ENCODE measurements around the gene TNFSF13. TPM values are rescaled to one million over a fixed set of nuclear protein-coding genes. Genes with fewer than 3 reads are reported as not detected.

Gene TNFSF13
- polyA plus RNA-seq, 2 of the 4 experiments (the other 2 are of a cell fraction) = 0.61 to 1.0 TPM

GRCh38 chr17:7569571-7569970 is 11.0 kb downstream of the TNFSF13 start:
- ChIA-PET POLR2A (interaction anchor here (0.9 to 2.5 kb wide), 4 partner anchors 8 to 118 kb away, joined by 3 to 10 read pairs (median 5); partner anchors contain the start of genes CD68, POLR2A and TP53), CTCF (interaction anchor here (0.7 to 4.3 kb wide), 7 partner anchors 9 to 223 kb away, joined by 3 to 48 read pairs (median 4); partner anchors contain the start of genes DNAH2 and SENP3)
- no peak overlapping the region for H3K4me3 ChIP-seq
- H3K9me3 ChIP-seq = no peaks in the 10 kb centered on the region
- peaks cover 8% of the 10 kb centered on the region for H3K4me1 ChIP-seq
- peak; percentile 63 for FAIRE-seq
- no peak for DNase-seq (ENCODE audit: low read depth in 1 of 2, low spot score in 1 of 2)
- WGBS (ENCODE audit: missing lambda C conversion rate) = 92% methylated on average over 5 of the region's 5 CpGs
- no peak overlapping the region for H3K4me2 ChIP-seq
- no peak for ATAC-seq
- H3K27ac ChIP-seq = no peak overlapping the region
- no peak for TF ChIP-seq SREBF2 (IDR thresholded peaks at IDR 0.05)

- Histone ChIP-seq H3K4me2 (no peak overlapping the region), H3K9me3 (no peaks in the 10 kb centered on the region), H3K4me3 (no peak overlapping the region), H3K27ac (no peak overlapping the region), H3K4me1 (peaks cover 16% of the 10 kb centered on the region)
- DNase-seq (ENCODE audit: low read depth in 1 of 2, low spot score in 1 of 2) (no peak), ATAC-seq (no peak), FAIRE-seq (no peak)
- 91% methylated on average over 10 of the region's 10 CpGs for WGBS (ENCODE audit: missing lambda C conversion rate)
- TF ChIP-seq REST (IDR thresholded peaks at IDR 0.05) (no peak), KDM5A (IDR thresholded peaks at IDR 0.05) (no peak), EP300 (IDR thresholded peaks at IDR 0.05) (no peak), POLR2AphosphoS2 (conservative IDR thresholded peaks at IDR 0.05; ENCODE audit: low read length) (no peak), ATOH8 (CRISPR knock-in tag; IDR thresholded peaks at IDR 0.05; ENCODE audit: low read depth) (no peak), BCL3 (IDR thresholded peaks at IDR 0.05) (no peak), HOXB5 (CRISPR knock-in tag; IDR thresholded peaks at IDR 0.05) (no peak), ZNF302 (CRISPR knock-in tag; IDR thresholded peaks at IDR 0.05) (no peak), JUNB (IDR thresholded peaks at IDR 0.05) (no peak), ESRRA (IDR thresholded peaks at IDR 0.05; ENCODE audit: borderline replicate concordance, low read length) (no peak), CTCF (IDR thresholded peaks at IDR 0.05) (no peak), RARB (CRISPR knock-in tag; IDR thresholded peaks at IDR 0.05) (no peak), HDAC2 (IDR thresholded peaks at IDR 0.05) (no peak), ZFP36 (IDR thresholded peaks at IDR 0.05; ENCODE audit: borderline replicate concordance, partially characterized antibody) (no peak), PBX3 (IDR thresholded peaks at IDR 0.05) (no peak)
- ChIA-PET CTCF (interaction anchor here (0.6 to 4.3 kb wide), 8 partner anchors 9 to 224 kb away, joined by 3 to 48 read pairs (median 4); partner anchors contain the start of genes DNAH2 and SENP3), POLR2A (interaction anchor here (0.9 to 2.5 kb wide), 3 partner anchors 9 to 117 kb away, joined by 3 to 10 read pairs (median 7); partner anchors contain the start of genes POLR2A and TP53)
These were observed 11.8 kb downstream of the TNFSF13 start for GRCh38 chr17:7570351-7570750.
